Endothelial cell of umbilical vein (primary cell): ENCODE results near the gene HDAC4. TPM values are rescaled to one million over a fixed set of nuclear protein-coding genes. Genes with fewer than 3 reads are reported as not detected.

ENCODE experiments used
- BruUV-seq: library from RNA; stranded (reverse); fragments of 400-500 nt; replicated peaks from 2 replicates; lab custom pipeline; 2021; lab: Mats Ljungman, UMichigan
- CTCF ChIA-PET: fragments of 300-600, 350-600 bp; sonication (Branson Sonifier 250); formaldehyde crosslinking; loops from one replicate; lab custom pipeline; 2021; ENCODE audit warnings: antibody characterized with exemption, inconsistent platforms; lab: Charles Lee
- POLR2A ChIA-PET: fragments of 300-600, 350-600 bp; sonication (Branson Sonifier 250); formaldehyde crosslinking; loops from one replicate; lab custom pipeline; 2021; ENCODE audit warnings: antibody characterized with exemption, inconsistent platforms; lab: Charles Lee
- DNase-seq: peaks from one replicate; pipeline ENCODE4 v3.0.0-alpha.2; 2011; ENCODE audit warnings: low read depth, low spot score
- FAIRE-seq: peaks from 2 replicates; lab custom pipeline; 2011; peaks lifted over from hg19 to GRCh38; lab: Jason Lieb, UNC
- H2AFZ ChIP-seq: 2 replicates; pipeline ENCODE4 v1.6.0; 2012; ENCODE audit warnings: low read depth, low read length, control low read depth, inconsistent platforms
- H3K27ac ChIP-seq: 2 replicates; pipeline ENCODE4 v1.5.1; 2011; ENCODE audit warnings: low read depth, mild to moderate bottlenecking, control low read depth, low read length, moderate library complexity; ENCODE audit not compliant: insufficient read depth
- H3K27me3 ChIP-seq, 2 experiments: 2 replicates each; pipeline versions ENCODE4 v1.6.0 to v1.6.1; 2011; ENCODE audit warnings: low read length in 2 of 2, mixed read lengths in 1 of 2; ENCODE audit not compliant: control insufficient read depth in 2 of 2, insufficient read depth in 2 of 2
- H3K36me3 ChIP-seq, 2 experiments: 2 replicates in 1 of 2; 3 replicates in 1 of 2; pipeline ENCODE4 v1.5.1; 2011; ENCODE audit warnings: low read length in 2 of 2, mild to moderate bottlenecking in 1 of 2, moderate library complexity in 1 of 2; ENCODE audit not compliant: control insufficient read depth in 2 of 2, insufficient read depth in 2 of 2; ENCODE audit errors: extremely low read depth in 1 of 2
- H3K4me1 ChIP-seq: 3 replicates; pipeline ENCODE4 v1.5.1; 2011; ENCODE audit warnings: mild to moderate bottlenecking, low read length; ENCODE audit not compliant: control insufficient read depth, insufficient read depth; ENCODE audit errors: extremely low read depth
- H3K4me2 ChIP-seq: 2 replicates; pipeline ENCODE4 v1.6.1; 2011; ENCODE audit warnings: low read length, control low read depth, mixed read lengths; ENCODE audit not compliant: insufficient read depth
- H3K4me3 ChIP-seq, 3 experiments: fragments of 200-600 bp in 1 of 3; sonication (generic), shearing (Covaris generic) in 1 of 3; replicated peaks in 1 of 3; 2 replicates each; pipeline ENCODE4 v1.5.1; 2011 to 2016; ENCODE audit warnings: control low read depth in 3 of 3, low read length in 3 of 3, mild to moderate bottlenecking in 2 of 3, inconsistent platforms in 1 of 3, low read depth in 1 of 3, moderate library complexity in 1 of 3; ENCODE audit not compliant: insufficient read depth in 1 of 3
- H3K79me2 ChIP-seq: 2 replicates; pipeline ENCODE4 v1.6.0; 2012; ENCODE audit warnings: low read length, inconsistent platforms; ENCODE audit not compliant: control insufficient read depth, insufficient read depth
- H3K9ac ChIP-seq: replicated peaks from 2 replicates; pipeline ENCODE3; 2011; ENCODE audit warnings: low read length, control low read depth; ENCODE audit not compliant: insufficient read depth; ENCODE audit errors: extremely low read depth
- H3K9me1 ChIP-seq: replicated peaks from 3 replicates; pipeline ENCODE4 v1.6.0; 2011; ENCODE audit warnings: mild to moderate bottlenecking, low read length; ENCODE audit not compliant: control insufficient read depth, insufficient read depth; ENCODE audit errors: extremely low read depth
- H3K9me3 ChIP-seq: replicated peaks from 2 replicates; pipeline ENCODE4 v1.5.1; 2012; ENCODE audit warnings: low read length, inconsistent platforms; ENCODE audit not compliant: control insufficient read depth, insufficient read depth
- H4K20me1 ChIP-seq: replicated peaks from 2 replicates; pipeline ENCODE3; 2011; ENCODE audit warnings: mild to moderate bottlenecking, low read length; ENCODE audit not compliant: control insufficient read depth, insufficient read depth; ENCODE audit errors: extremely low read depth
- EZH2 ChIP-seq: IDR thresholded peaks from 2 replicates; pipeline ENCODE4 v1.6.1; 2012; ENCODE audit warnings: borderline replicate concordance, low read depth, mild to moderate bottlenecking, moderate library complexity, low read length, inconsistent platforms; ENCODE audit not compliant: severe bottlenecking
- FOS ChIP-seq: IDR thresholded peaks from 2 replicates; pipeline ENCODE4 v1.6.1; 2011; ENCODE audit warnings: mild to moderate bottlenecking, low read length, moderate library complexity, borderline replicate concordance; ENCODE audit not compliant: insufficient read depth
- GATA2 ChIP-seq: IDR thresholded peaks from 2 replicates; pipeline ENCODE4 v1.7.0; 2011; ENCODE audit warnings: low read depth, mild to moderate bottlenecking, moderate library complexity, mixed read lengths, low read length; ENCODE audit not compliant: insufficient read length, insufficient read depth
- JUN ChIP-seq: IDR thresholded peaks from 2 replicates; pipeline ENCODE4 v1.6.1; 2011; ENCODE audit warnings: borderline replicate concordance, low read depth; ENCODE audit not compliant: insufficient read length, insufficient read depth
- MAX ChIP-seq: IDR thresholded peaks from 2 replicates; pipeline ENCODE4 v1.6.1; 2011; ENCODE audit not compliant: insufficient read depth, insufficient read length
- MYC ChIP-seq: IDR thresholded peaks from one replicate; pipeline ENCODE4 v1.6.1; 2011; ENCODE audit warnings: mild to moderate bottlenecking, low read depth, low read length
- POLR2A ChIP-seq: IDR thresholded peaks from 2 replicates; pipeline ENCODE4 v1.6.1; 2012; ENCODE audit warnings: low read depth, mild to moderate bottlenecking, control low read depth, low read length
- POLR2AphosphoS5 ChIP-seq: IDR thresholded peaks from 2 replicates; pipeline ENCODE4 v1.6.1; 2012; ENCODE audit warnings: low read depth, mild to moderate bottlenecking, control low read depth, low read length, moderate library complexity; ENCODE audit not compliant: insufficient read depth
- dilution Hi-C: fragments of 300-500 bp; cut with MboI; formaldehyde crosslinking; loops from one replicate; pipeline ENCODE4 v1.15.0; 2019; ENCODE audit warnings: low sequenced_read_pairs; ENCODE audit not compliant: extremely low pct_ligation_motif_present
- intact Hi-C: fragments of 100-400 bp; cut with micrococcal nuclease; formaldehyde crosslinking; loops from one replicate; pipeline ENCODE4 v1.10.0; 2022
- polyA plus RNA-seq, 4 experiments: library from polyadenylated mRNA; depleted of rRNA in 3 of 4; stranded (reverse) in 3 of 4; unstranded in 1 of 4; fragments of >200 nt; gene quantifications; 2 replicates each; pipeline versions ENCODE4 v1.2.1 to v1.2.3, GENCODE V29; 2011 to 2012; ENCODE audit warnings: missing spikeins in 1 of 4
- total RNA-seq: library from RNA; stranded (reverse); gene quantifications from 2 replicates; pipeline ENCODE4 v1.2.3, GENCODE V29; 2021
- TF ChIP-seq, protein P1 (sequence below), 2 donors: IDR thresholded peaks; 1 replicate in 1 of 2; 2 replicates in 1 of 2; pipeline ENCODE4 v1.5.1; 2011; ENCODE audit warnings: low read length in 2 of 2, mild to moderate bottlenecking in 2 of 2, moderate library complexity in 2 of 2, control low read depth in 1 of 2, inconsistent platforms in 1 of 2, low read depth in 1 of 2; ENCODE audit not compliant: insufficient read depth in 1 of 2; ENCODE audit errors: extremely low read depth in 1 of 2

HDAC4 gene
- total and polyA plus RNA-seq, 2 donors (not counting 3 experiments of a cell fraction or from before 2014, with no cell fraction given), result 13.4 to 33.0 TPM

DNA sequence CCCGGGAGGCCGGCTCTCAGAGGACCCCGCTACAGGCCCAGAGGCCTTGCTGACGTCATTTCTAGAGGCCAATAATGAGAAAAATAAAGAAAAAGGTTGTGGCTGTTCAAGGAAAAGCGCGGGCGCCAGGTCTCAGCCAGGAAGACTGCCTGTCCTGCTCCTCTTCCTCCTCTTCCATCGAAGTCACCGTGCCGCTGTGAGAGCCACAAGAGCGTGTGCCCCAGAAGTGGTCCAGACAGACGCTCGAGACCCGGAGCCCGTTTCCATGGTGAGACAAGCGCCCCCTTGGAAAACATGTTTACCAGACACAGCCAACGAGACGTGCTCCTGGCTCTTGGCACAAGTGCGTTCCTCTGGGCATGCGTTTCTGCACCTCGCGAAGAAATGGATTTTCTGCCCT lies 210.5 kb downstream of the HDAC4 start:
- Histone ChIP-seq H3K9me1 (no peaks in the 10 kb centered on the region), H3K4me2 (no peak overlapping the region), H3K36me3 (peaks cover 0 to 6% of the 10 kb centered on the region in 2 experiments), H4K20me1 (no peaks in the 10 kb centered on the region), H3K4me1 (no peaks in the 10 kb centered on the region), H2AFZ (no peak overlapping the region), H3K9me3 (no peaks in the 10 kb centered on the region), H3K27ac (no peak overlapping the region), H3K9ac (no peak overlapping the region), H3K27me3 (no peaks in the 10 kb centered on the region), H3K79me2 (no peaks in the 10 kb centered on the region), H3K4me3 (no peak overlapping the region)
- no TSS peak for BruUV-seq
- POLR2A ChIA-PET, result no interaction called here
- TF ChIP-seq POLR2AphosphoS5 (no peak), GATA2 (no peak), EZH2 (no peak), JUN (no peak), POLR2A (no peak), FOS (no peak), MAX (no peak), MYC (no peak)
- TF ChIP-seq, protein P1, sequence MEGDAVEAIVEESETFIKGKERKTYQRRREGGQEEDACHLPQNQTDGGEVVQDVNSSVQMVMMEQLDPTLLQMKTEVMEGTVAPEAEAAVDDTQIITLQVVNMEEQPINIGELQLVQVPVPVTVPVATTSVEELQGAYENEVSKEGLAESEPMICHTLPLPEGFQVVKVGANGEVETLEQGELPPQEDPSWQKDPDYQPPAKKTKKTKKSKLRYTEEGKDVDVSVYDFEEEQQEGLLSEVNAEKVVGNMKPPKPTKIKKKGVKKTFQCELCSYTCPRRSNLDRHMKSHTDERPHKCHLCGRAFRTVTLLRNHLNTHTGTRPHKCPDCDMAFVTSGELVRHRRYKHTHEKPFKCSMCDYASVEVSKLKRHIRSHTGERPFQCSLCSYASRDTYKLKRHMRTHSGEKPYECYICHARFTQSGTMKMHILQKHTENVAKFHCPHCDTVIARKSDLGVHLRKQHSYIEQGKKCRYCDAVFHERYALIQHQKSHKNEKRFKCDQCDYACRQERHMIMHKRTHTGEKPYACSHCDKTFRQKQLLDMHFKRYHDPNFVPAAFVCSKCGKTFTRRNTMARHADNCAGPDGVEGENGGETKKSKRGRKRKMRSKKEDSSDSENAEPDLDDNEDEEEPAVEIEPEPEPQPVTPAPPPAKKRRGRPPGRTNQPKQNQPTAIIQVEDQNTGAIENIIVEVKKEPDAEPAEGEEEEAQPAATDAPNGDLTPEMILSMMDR (IDR thresholded peaks at IDR 0.05; ENCODE audit: extremely low read depth in 1 of 2, insufficient read depth in 1 of 2, low read depth in 1 of 2, low read length in 2 of 2), result no peak
- dilution Hi-C loops, result no loop called here
- CTCF ChIA-PET, result no interaction called here
- DNase-seq, result no peak
- FAIRE-seq, result no peak
- intact Hi-C loops, result no loop called here
